ENCODE data around the gene NEUROG1.

- TF ChIP-seq CTCF (IDR thresholded peaks at IDR 0.05) (no peak), POLR2A (IDR thresholded peaks at IDR 0.05) (no peak)
Observed at GRCh38 chr5:135568923-135569360, 33.2 kb upstream of the NEUROG1 start.
